LNCaP clone FGC (cell line): ENCODE data around the gene GPC3.

Experiments used
- DNase-seq: peaks from one replicate; pipeline ENCODE4 v3.0.0-alpha.2; 2011; ENCODE audit warnings: low read depth
- H3K4me3 ChIP-seq: 2 replicates; pipeline ENCODE4 v1.5.1; 2011; ENCODE audit warnings: mild to moderate bottlenecking, low read depth, low read length, control low read depth
- TF ChIP-seq, protein P1 (sequence below): IDR thresholded peaks from 2 replicates; pipeline ENCODE4 v1.5.1; 2012; ENCODE audit warnings: mild to moderate bottlenecking; ENCODE audit not compliant: control insufficient read depth, insufficient read depth; ENCODE audit errors: extremely low read depth

The GPC3 gene

GRCh38 chrX:133980406-133980805, 5.0 kb downstream of the GPC3 start:
- no peak for DNase-seq
- TF ChIP-seq, protein P1, sequence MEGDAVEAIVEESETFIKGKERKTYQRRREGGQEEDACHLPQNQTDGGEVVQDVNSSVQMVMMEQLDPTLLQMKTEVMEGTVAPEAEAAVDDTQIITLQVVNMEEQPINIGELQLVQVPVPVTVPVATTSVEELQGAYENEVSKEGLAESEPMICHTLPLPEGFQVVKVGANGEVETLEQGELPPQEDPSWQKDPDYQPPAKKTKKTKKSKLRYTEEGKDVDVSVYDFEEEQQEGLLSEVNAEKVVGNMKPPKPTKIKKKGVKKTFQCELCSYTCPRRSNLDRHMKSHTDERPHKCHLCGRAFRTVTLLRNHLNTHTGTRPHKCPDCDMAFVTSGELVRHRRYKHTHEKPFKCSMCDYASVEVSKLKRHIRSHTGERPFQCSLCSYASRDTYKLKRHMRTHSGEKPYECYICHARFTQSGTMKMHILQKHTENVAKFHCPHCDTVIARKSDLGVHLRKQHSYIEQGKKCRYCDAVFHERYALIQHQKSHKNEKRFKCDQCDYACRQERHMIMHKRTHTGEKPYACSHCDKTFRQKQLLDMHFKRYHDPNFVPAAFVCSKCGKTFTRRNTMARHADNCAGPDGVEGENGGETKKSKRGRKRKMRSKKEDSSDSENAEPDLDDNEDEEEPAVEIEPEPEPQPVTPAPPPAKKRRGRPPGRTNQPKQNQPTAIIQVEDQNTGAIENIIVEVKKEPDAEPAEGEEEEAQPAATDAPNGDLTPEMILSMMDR, result no peak
- no peak overlapping the region for H3K4me3 ChIP-seq

GRCh38 chrX:133979641-133980230, 5.7 kb downstream of the GPC3 start:
- TF ChIP-seq, protein P1, result no peak
- DNase-seq, result no peak

DNA sequence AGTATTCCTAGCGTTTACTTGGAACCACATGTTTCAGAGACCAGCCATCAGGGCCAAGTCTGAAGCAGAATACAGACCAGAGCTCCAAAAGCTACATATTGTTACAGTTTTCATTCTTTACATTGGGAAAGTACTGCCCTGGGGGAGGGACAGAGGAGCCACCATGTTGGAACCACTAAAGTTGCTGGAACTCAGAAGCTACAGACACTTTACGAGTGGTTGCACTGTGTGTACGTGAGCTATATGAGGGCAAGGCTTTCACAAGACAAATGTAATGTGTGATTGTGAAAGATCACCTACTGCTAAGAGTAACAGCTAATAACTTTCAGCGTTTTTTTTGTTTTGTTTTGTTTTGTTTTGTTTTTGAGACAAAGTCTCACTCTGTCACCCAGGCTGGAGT, 11.7 kb downstream of the GPC3 start:
- TF ChIP-seq, protein P1, result no peak
- no peak overlapping the region for H3K4me3 ChIP-seq

More at GRCh38 chrX:133979641-133980230, 5.7 kb downstream of the GPC3 start:
- no peak overlapping the region for H3K4me3 ChIP-seq

DNA sequence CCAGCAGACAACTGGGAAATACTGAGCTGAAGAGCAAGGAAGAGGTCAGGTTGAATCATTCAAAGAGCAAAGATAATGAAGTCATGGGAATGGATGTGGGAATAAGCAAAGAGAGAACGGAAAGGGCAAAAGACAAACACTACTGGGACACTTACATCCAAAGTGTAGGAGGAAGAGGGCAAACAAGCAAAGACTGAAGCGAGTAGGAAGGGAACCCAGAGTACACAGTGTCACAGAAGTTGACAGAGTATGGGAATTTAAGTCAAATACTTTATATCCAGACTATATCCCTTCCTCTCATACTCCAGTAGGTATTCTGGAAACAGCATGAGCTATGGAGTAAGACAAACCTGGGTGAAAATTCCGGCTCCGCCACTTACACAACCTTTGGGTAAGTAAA, 12.5 kb downstream of the GPC3 start:
- no peak overlapping the region for H3K4me3 ChIP-seq
- TF ChIP-seq, protein P1, result no peak
- no peak for DNase-seq

More for the DNA sequence above, 11.7 kb downstream of the GPC3 start:
- DNase-seq, result no peak

DNA sequence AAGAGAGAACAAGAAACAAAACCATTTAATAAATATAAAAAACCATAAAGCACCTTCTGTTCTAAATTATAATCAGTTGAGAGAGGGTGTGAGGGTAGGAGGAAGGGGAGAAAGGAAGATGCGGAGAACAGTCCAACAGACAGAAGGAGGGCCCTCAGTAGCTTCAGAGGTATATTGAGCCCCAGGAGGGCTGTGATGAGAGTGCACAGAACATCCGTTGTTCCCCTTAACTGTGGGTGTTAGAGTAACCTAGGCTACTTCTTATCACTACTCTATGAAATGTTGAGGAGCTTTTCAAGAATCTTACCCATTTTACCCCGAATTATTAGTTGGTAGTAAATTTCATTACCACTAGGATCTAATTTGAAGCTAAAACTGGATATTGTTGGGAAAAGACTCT, 13.8 kb downstream of the GPC3 start:
- DNase-seq, result no peak
- TF ChIP-seq, protein P1, result no peak
- H3K4me3 ChIP-seq, result no peak overlapping the region

DNA sequence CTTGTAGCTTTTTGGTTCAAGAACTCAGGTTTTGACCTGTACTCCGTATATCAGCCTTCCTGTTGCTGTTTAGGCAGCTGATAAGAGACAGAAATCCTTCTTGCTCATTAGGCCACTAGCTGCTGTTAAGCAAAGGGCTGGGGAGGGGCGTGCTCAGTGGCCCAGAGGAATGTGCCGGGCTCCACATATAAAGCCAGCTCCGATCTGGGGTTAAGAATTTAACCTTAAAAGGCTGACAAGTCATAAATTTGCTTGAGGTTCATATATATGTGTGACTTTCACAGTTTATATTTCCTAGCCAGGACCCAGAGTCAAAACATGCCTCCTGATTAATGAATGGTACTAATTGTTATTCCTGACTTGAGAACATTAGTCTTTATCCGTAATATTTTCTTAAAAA, 15.3 kb downstream of the GPC3 start:
- no peak for DNase-seq
- TF ChIP-seq, protein P1, result no peak
- no peak overlapping the region for H3K4me3 ChIP-seq

- no peak overlapping the region for H3K4me3 ChIP-seq
- TF ChIP-seq, protein P1, result no peak
- DNase-seq, result no peak
Measured at GRCh38 chrX:133969191-133969590, 16.2 kb downstream of the GPC3 start.
